Measurements from ENCODE around the gene ZNF784. TPM values are rescaled to one million over a fixed set of nuclear protein-coding genes. Genes with fewer than 3 reads are reported as not detected.

ZNF784 gene
- total RNA-seq, 1 experiment from 2014 or later, result 9.9 TPM

GRCh38 chr19:55668603-55669348 is 44.4 kb upstream of the ZNF784 start:
- CTCF ChIA-PET, result interaction anchor here (3.5 kb wide), 1 partner anchor 14 kb away, joined by 57 read pairs; the partner anchor contains the start of gene U2AF2
- Mint-ChIP-seq H3K27ac (no peak overlapping the region), H3K4me1 (peaks cover 27% of the 10 kb centered on the region), H3K4me3 (no peak overlapping the region), H3K36me3 (peaks cover 58% of the 10 kb centered on the region), H3K9me3 (no peaks in the 10 kb centered on the region), H3K27me3 (ENCODE audit: low read depth) (no peaks in the 10 kb centered on the region)
- DNase-seq (ENCODE audit: low spot score) (no peak), ATAC-seq (no peak)
- TF ChIP-seq GTF2I (CRISPR knock-in tag; conservative IDR thresholded peaks at IDR 0.05) (no peak), ARID4B (CRISPR knock-in tag; IDR thresholded peaks at IDR 0.05; ENCODE audit: borderline replicate concordance) (no peak), NR2C2 (CRISPR knock-in tag; IDR thresholded peaks at IDR 0.05) (no peak), ZNF317 (CRISPR knock-in tag; IDR thresholded peaks at IDR 0.05; ENCODE audit: borderline replicate concordance, low read depth) (no peak), SP1 (CRISPR knock-in tag; conservative IDR thresholded peaks at IDR 0.05) (no peak), IRF2 (CRISPR knock-in tag; IDR thresholded peaks at IDR 0.05; ENCODE audit: borderline replicate concordance, low read depth) (no peak), ZNF532 (CRISPR knock-in tag; IDR thresholded peaks at IDR 0.05; ENCODE audit: borderline replicate concordance) (no peak), NFATC4 (CRISPR knock-in tag; IDR thresholded peaks at IDR 0.05) (no peak), NFE2L1 (CRISPR knock-in tag; IDR thresholded peaks at IDR 0.05) (no peak), TP53 (CRISPR knock-in tag; IDR thresholded peaks at IDR 0.05) (no peak), HMGA2 (CRISPR knock-in tag; IDR thresholded peaks at IDR 0.05) (no peak), JAZF1 (CRISPR knock-in tag; IDR thresholded peaks at IDR 0.05) (no peak), ZNF423 (CRISPR knock-in tag; IDR thresholded peaks at IDR 0.05) (no peak)
- TF ChIP-seq, protein P1, sequence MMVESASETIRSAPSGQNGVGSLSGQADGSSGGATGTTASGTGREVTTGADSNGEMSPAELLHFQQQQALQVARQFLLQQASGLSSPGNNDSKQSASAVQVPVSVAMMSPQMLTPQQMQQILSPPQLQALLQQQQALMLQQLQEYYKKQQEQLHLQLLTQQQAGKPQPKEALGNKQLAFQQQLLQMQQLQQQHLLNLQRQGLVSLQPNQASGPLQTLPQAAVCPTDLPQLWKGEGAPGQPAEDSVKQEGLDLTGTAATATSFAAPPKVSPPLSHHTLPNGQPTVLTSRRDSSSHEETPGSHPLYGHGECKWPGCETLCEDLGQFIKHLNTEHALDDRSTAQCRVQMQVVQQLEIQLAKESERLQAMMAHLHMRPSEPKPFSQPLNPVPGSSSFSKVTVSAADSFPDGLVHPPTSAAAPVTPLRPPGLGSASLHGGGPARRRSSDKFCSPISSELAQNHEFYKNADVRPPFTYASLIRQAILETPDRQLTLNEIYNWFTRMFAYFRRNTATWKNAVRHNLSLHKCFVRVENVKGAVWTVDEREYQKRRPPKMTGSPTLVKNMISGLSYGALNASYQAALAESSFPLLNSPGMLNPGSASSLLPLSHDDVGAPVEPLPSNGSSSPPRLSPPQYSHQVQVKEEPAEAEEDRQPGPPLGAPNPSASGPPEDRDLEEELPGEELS (CRISPR knock-in tag; IDR thresholded peaks at IDR 0.05), result no peak
- TF ChIP-seq, protein P2, sequence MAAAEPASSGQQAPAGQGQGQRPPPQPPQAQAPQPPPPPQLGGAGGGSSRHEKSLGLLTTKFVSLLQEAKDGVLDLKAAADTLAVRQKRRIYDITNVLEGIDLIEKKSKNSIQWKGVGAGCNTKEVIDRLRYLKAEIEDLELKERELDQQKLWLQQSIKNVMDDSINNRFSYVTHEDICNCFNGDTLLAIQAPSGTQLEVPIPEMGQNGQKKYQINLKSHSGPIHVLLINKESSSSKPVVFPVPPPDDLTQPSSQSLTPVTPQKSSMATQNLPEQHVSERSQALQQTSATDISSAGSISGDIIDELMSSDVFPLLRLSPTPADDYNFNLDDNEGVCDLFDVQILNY (CRISPR knock-in tag; IDR thresholded peaks at IDR 0.05), result no peak
- TF ChIP-seq, protein P3, sequence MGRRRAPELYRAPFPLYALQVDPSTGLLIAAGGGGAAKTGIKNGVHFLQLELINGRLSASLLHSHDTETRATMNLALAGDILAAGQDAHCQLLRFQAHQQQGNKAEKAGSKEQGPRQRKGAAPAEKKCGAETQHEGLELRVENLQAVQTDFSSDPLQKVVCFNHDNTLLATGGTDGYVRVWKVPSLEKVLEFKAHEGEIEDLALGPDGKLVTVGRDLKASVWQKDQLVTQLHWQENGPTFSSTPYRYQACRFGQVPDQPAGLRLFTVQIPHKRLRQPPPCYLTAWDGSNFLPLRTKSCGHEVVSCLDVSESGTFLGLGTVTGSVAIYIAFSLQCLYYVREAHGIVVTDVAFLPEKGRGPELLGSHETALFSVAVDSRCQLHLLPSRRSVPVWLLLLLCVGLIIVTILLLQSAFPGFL (CRISPR knock-in tag; IDR thresholded peaks at IDR 0.05; ENCODE audit: borderline replicate concordance), result no peak
- POLR2A ChIA-PET, result no interaction called here
